Thyroid gland (tissue), 4 donors: ENCODE data around the gene ST6GALNAC5. TPM values are rescaled to one million over a fixed set of nuclear protein-coding genes. Genes with fewer than 3 reads are reported as not detected.

Experiments
- DNase-seq, 2 donors: peaks; one replicate each; pipeline ENCODE4 v3.0.0-alpha.2; 2019
- H3K27ac ChIP-seq, 3 donors: fragments of 200-600 bp; sonication (generic); 1 replicate in 2 of 3; 2 replicates in 1 of 3; pipeline ENCODE4 v1.5.1; 2016 to 2019; ENCODE audit warnings: mild to moderate bottlenecking in 1 of 3, moderate library complexity in 1 of 3
- H3K27me3 ChIP-seq: fragments of 200-600 bp; sonication (generic); one replicate; pipeline ENCODE4 v1.5.1; 2019
- H3K36me3 ChIP-seq, 2 donors: fragments of 200-600 bp; sonication (generic); one replicate each; pipeline ENCODE4 v1.5.1; 2016 to 2019
- H3K4me1 ChIP-seq, 2 donors: fragments of 200-600 bp; sonication (generic); one replicate each; pipeline ENCODE4 v1.5.1; 2017 to 2019
- H3K4me3 ChIP-seq, 3 donors: fragments of 200-600 bp; sonication (generic); replicated peaks in 1 of 3; 1 replicate in 2 of 3; 2 replicates in 1 of 3; pipeline ENCODE4 v1.5.1; 2016; ENCODE audit warnings: mild to moderate bottlenecking in 1 of 3
- H3K9me3 ChIP-seq: fragments of 200-600 bp; sonication (generic); one replicate; pipeline ENCODE4 v1.5.1; 2017
- POLR2A ChIP-seq, 2 donors: fragments of 450-650 bp; IDR thresholded peaks; one replicate each; pipeline ENCODE4 v1.6.1; 2017; ENCODE audit warnings: antibody characterized with exemption in 2 of 2, mild to moderate bottlenecking in 2 of 2, moderate library complexity in 1 of 2
- WGBS, 2 donors: methylation state at CpG; one replicate each; pipeline ENCODE4 v1.1.5; 2017; 5-methylcytosine and 5-hydroxymethylcytosine counted together
- intact Hi-C: fragments of 100-400 bp; cut with DNase I; formaldehyde crosslinking; loops from one replicate; pipeline ENCODE4 v1.15.1; 2023
- total RNA-seq, 4 donors: library from RNA; depleted of rRNA; stranded (reverse); fragments of >200 nt; gene quantifications; one replicate each; pipeline ENCODE4 v1.2.3, GENCODE V29; 2016
- TF ChIP-seq, protein P1 (sequence below), 6 experiments: fragments of 200-600 bp in 3 of 6; fragments of 450-650 bp in 3 of 6; sonication (generic) in 3 of 6; IDR thresholded peaks; one replicate each; pipeline ENCODE4 v1.5.1; 2016 to 2019; ENCODE audit warnings: antibody characterized with exemption in 6 of 6, mild to moderate bottlenecking in 2 of 6, inconsistent platforms in 1 of 6, moderate library complexity in 1 of 6

ST6GALNAC5 gene
- total RNA-seq, 4 donors from 2014 or later = 0.83 to 3.0 TPM; not detected in 2

- no peak for DNase-seq
- Histone ChIP-seq H3K4me1 (no peaks in the 10 kb centered on the region), H3K27ac (no peak overlapping the region), H3K9me3 (no peaks in the 10 kb centered on the region), H3K4me3 (no peak overlapping the region), H3K36me3 (no peaks in the 10 kb centered on the region), H3K27me3 (no peaks in the 10 kb centered on the region)
- no peak for TF ChIP-seq POLR2A (IDR thresholded peaks at IDR 0.05)
- TF ChIP-seq, protein P1, sequence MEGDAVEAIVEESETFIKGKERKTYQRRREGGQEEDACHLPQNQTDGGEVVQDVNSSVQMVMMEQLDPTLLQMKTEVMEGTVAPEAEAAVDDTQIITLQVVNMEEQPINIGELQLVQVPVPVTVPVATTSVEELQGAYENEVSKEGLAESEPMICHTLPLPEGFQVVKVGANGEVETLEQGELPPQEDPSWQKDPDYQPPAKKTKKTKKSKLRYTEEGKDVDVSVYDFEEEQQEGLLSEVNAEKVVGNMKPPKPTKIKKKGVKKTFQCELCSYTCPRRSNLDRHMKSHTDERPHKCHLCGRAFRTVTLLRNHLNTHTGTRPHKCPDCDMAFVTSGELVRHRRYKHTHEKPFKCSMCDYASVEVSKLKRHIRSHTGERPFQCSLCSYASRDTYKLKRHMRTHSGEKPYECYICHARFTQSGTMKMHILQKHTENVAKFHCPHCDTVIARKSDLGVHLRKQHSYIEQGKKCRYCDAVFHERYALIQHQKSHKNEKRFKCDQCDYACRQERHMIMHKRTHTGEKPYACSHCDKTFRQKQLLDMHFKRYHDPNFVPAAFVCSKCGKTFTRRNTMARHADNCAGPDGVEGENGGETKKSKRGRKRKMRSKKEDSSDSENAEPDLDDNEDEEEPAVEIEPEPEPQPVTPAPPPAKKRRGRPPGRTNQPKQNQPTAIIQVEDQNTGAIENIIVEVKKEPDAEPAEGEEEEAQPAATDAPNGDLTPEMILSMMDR (IDR thresholded peaks at IDR 0.05) = no peak
- intact Hi-C loops = no loop called here
- WGBS, 2 donors = 76 to 86% methylated on average over 2 of the region's 2 CpGs
Measured at GRCh38 chr1:77026135-77026534, 158.9 kb downstream of the ST6GALNAC5 start.

DNA sequence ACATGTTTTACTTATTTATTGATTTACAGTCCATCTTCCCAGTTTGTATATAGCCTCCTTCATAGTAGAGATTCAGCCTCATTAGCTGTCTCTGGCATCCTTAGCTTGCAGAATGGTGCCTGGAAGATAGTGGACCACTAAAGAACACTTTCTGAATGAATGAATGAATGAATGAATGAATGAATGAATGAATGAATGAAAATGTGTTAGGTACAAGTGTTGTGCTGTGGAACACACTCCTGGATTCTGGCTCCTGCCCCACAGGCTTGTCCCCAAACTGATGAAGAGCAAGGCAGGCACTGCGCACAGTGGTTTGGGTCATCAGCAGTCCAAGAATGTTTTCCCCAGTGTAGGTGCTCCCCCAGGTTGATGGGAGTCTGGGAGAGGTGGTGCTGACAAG is 159.4 kb downstream of the ST6GALNAC5 start:
- DNase-seq = no peak
- no peak overlapping the region for H3K4me3 ChIP-seq
- H3K4me1 ChIP-seq = no peaks in the 10 kb centered on the region
- H3K9me3 ChIP-seq = no peaks in the 10 kb centered on the region
- no peaks in the 10 kb centered on the region for H3K27me3 ChIP-seq
- no peak overlapping the region for H3K27ac ChIP-seq
- 92 to 100% methylated on average over 1 of the region's 1 CpG for WGBS, 2 donors
- no peaks in the 10 kb centered on the region for H3K36me3 ChIP-seq
- intact Hi-C loops = no loop called here
- TF ChIP-seq POLR2A (IDR thresholded peaks at IDR 0.05) = no peak
- TF ChIP-seq, protein P1 (IDR thresholded peaks at IDR 0.05) = no peak

- intact Hi-C loops = no loop called here
- H3K4me3 ChIP-seq = no peak overlapping the region
- H3K27me3 ChIP-seq = no peaks in the 10 kb centered on the region
- DNase-seq = no peak
- H3K36me3 ChIP-seq = no peaks in the 10 kb centered on the region
- H3K9me3 ChIP-seq = no peaks in the 10 kb centered on the region
- H3K27ac ChIP-seq = no peak overlapping the region
- TF ChIP-seq POLR2A (IDR thresholded peaks at IDR 0.05) = no peak
- TF ChIP-seq, protein P1 (IDR thresholded peaks at IDR 0.05) = no peak
- no peaks in the 10 kb centered on the region for H3K4me1 ChIP-seq
- 16 to 43% methylated on average over 1 of the region's 1 CpG for WGBS, 2 donors
Measured at GRCh38 chr1:77027847-77028246, 160.6 kb downstream of the ST6GALNAC5 start.

DNA sequence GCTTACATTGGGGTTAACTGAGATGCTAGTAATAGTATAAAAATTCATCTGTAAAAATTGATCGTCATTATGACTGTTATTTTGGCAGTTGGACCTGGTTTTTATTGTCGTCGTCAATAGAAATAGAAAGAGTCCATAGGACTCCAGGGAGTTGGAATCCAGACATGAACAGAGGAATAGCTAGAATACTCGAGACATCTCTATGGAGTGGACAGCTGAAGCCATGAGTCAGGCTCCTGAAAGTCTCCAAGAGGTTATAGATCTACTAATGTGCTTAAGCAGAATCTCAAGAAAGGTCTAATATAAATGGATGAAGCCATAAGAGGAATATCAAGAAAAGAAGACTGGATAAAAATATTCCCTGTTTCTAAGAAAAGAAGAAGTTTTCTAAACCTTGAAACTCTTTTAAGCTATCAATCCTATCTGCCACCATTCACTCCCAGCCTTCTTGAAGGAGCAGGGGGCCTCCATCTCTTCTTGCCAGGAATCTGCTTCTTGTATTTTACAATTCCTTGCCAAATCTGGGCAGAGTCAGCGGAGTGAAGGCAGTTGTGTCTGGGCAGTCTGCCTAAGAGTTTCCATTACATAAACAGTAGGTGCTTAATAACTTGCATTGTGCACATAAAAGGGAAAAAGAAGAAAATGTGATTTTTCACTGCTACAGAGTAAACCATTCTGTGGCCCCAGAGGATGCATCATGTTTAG is 163.3 kb downstream of the ST6GALNAC5 start:
- intact Hi-C loops = no loop called here
- H3K27ac ChIP-seq = no peak overlapping the region
- H3K4me3 ChIP-seq = no peak overlapping the region
- no peaks in the 10 kb centered on the region for H3K4me1 ChIP-seq
- TF ChIP-seq POLR2A (IDR thresholded peaks at IDR 0.05) = no peak
- TF ChIP-seq, protein P1 (IDR thresholded peaks at IDR 0.05) = no peak
- 78 to 80% methylated on average over 5 of the region's 5 CpGs for WGBS, 2 donors
- no peak for DNase-seq
- no peaks in the 10 kb centered on the region for H3K27me3 ChIP-seq
- H3K36me3 ChIP-seq = no peaks in the 10 kb centered on the region
- H3K9me3 ChIP-seq = no peaks in the 10 kb centered on the region

DNA sequence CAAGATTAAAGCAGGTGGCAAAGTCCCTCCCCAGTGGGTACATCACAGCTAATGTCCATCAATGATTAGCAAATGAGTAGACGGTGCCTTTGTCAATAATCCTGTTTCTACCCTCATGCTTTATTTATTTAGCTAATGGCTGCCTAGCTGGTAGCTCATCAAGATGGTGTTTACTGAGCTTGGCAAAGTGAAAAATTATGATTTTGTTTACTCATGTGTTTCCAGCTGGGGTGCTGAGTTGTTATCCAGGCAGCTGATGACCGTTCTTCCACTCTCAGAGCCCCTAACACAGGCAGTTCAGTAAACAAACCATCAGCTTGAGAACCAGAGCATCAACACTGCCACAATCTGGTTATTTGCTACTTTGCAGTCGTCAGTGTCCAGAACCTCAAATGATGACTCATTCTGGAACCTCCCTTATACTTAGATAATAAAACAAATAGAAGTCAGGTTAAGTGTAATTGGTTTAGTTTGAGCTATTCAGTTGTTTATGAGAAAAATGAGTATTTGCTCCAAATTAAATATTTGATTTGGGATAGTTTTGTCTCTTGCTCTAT is 163.9 kb downstream of the ST6GALNAC5 start:
- 38 to 51% methylated on average over 3 of the region's 3 CpGs for WGBS, 2 donors
- no peak overlapping the region for H3K4me3 ChIP-seq
- H3K27me3 ChIP-seq = no peaks in the 10 kb centered on the region
- intact Hi-C loops = no loop called here
- H3K4me1 ChIP-seq = no peaks in the 10 kb centered on the region
- TF ChIP-seq POLR2A (IDR thresholded peaks at IDR 0.05) = no peak
- TF ChIP-seq, protein P1 (IDR thresholded peaks at IDR 0.05) = no peak
- DNase-seq = no peak
- no peaks in the 10 kb centered on the region for H3K36me3 ChIP-seq
- no peaks in the 10 kb centered on the region for H3K9me3 ChIP-seq
- H3K27ac ChIP-seq = no peak overlapping the region
